Measurements from ENCODE around the gene ERBIN. TPM values are rescaled to one million over a fixed set of nuclear protein-coding genes. Genes with fewer than 3 reads are reported as not detected.

The ERBIN gene
- total and polyA plus RNA-seq, 7 donors: 31.9 to 101 (median 64.9) TPM

- Histone ChIP-seq H3K27me3 (no peaks in the 10 kb centered on the region), H3K36me3 (peaks cover 0 to 32% (median 0%) of the 10 kb centered on the region in 4 donors), H3K4me3 (no peak overlapping the region), H3K4me1 (peaks cover 0 to 7% (median 0%) of the 10 kb centered on the region in 4 donors), H3K27ac (no peak overlapping the region), H3K9me3 (no peaks in the 10 kb centered on the region)
- WGBS, 2 donors: 58 to 61% methylated on average over 2 of the region's 2 CpGs
- DNase-seq: no peak
- intact Hi-C loops (cut with DNase I): no loop called here
- TF ChIP-seq EP300 (IDR thresholded peaks at IDR 0.05) (no peak), POLR2AphosphoS5 (IDR thresholded peaks at IDR 0.05) (no peak), POLR2A (IDR thresholded peaks at IDR 0.05) (no peak)
- TF ChIP-seq, protein P1, sequence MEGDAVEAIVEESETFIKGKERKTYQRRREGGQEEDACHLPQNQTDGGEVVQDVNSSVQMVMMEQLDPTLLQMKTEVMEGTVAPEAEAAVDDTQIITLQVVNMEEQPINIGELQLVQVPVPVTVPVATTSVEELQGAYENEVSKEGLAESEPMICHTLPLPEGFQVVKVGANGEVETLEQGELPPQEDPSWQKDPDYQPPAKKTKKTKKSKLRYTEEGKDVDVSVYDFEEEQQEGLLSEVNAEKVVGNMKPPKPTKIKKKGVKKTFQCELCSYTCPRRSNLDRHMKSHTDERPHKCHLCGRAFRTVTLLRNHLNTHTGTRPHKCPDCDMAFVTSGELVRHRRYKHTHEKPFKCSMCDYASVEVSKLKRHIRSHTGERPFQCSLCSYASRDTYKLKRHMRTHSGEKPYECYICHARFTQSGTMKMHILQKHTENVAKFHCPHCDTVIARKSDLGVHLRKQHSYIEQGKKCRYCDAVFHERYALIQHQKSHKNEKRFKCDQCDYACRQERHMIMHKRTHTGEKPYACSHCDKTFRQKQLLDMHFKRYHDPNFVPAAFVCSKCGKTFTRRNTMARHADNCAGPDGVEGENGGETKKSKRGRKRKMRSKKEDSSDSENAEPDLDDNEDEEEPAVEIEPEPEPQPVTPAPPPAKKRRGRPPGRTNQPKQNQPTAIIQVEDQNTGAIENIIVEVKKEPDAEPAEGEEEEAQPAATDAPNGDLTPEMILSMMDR (IDR thresholded peaks at IDR 0.05): no peak
Observed at GRCh38 chr5:66066826-66067225, 140.5 kb downstream of the ERBIN start.

DNA sequence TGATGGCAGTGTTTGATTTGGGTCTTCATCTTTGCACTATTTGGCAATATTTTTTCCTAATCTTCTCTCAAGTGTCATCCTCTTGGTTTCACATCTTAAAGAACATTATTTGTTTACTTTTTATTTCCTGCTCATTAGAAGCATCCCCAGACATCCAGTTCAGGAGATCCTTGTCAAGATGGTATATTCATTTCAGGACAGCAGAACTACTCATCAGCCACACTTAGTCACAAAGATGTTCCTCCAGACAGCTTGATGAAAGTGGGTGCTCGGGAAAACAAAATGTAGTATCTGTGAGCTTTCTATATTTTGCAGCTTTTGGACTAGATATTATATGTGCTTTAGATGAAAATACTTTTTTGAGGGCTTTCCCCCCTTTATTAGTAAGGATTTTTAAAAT lies 145.7 kb downstream of the ERBIN start:
- TF ChIP-seq POLR2AphosphoS5 (IDR thresholded peaks at IDR 0.05) (no peak), EP300 (IDR thresholded peaks at IDR 0.05) (no peak), POLR2A (IDR thresholded peaks at IDR 0.05) (no peak)
- TF ChIP-seq, protein P1 (IDR thresholded peaks at IDR 0.05): no peak
- Histone ChIP-seq H3K27ac (no peak overlapping the region), H3K9me3 (no peaks in the 10 kb centered on the region), H3K36me3 (peaks cover 0 to 30% (median 0%) of the 10 kb centered on the region in 4 donors), H3K4me3 (no peak overlapping the region), H3K4me1 (peaks cover 0 to 1% (median 0%) of the 10 kb centered on the region in 4 donors), H3K27me3 (no peaks in the 10 kb centered on the region)
- intact Hi-C loops (cut with DNase I): no loop called here
- no peak for DNase-seq
- WGBS, 2 donors: 87 to 88% methylated on average over 1 of the region's 1 CpG

DNA sequence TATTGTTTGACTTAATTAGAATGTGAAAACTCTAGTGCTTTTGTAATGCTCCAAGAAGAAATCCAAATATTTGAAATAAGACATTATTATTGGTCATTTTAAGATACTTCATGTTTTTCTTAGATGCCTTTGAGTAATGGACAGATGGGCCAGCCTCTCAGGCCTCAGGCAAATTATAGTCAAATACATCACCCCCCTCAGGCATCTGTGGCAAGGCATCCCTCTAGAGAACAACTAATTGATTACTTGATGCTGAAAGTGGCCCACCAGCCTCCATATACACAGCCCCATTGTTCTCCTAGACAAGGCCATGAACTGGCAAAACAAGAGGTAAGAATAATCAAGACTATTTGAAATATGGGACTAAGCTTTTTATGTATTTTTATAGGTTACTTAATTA lies 148.5 kb downstream of the ERBIN start:
- Histone ChIP-seq H3K27ac (no peak overlapping the region), H3K9me3 (no peaks in the 10 kb centered on the region), H3K36me3 (peaks cover 0 to 50% (median 3%) of the 10 kb centered on the region in 4 donors), H3K4me1 (no peaks in the 10 kb centered on the region), H3K27me3 (no peaks in the 10 kb centered on the region), H3K4me3 (no peak overlapping the region)
- intact Hi-C loops (cut with DNase I): no loop called here
- DNase-seq: no peak
- TF ChIP-seq, protein P1 (IDR thresholded peaks at IDR 0.05): no peak
- TF ChIP-seq POLR2AphosphoS5 (IDR thresholded peaks at IDR 0.05): no peak
- TF ChIP-seq POLR2A (IDR thresholded peaks at IDR 0.05): no peak
- no peak for TF ChIP-seq EP300 (IDR thresholded peaks at IDR 0.05)

- H3K4me3 ChIP-seq: no peak overlapping the region
Observed at GRCh38 chr5:66080664-66081063, 154.3 kb downstream of the ERBIN start.

More at GRCh38 chr5:66080664-66081063, 154.3 kb downstream of the ERBIN start:
- WGBS, 2 donors: 95 to 98% methylated on average over 2 of the region's 2 CpGs
- Histone ChIP-seq H3K36me3 (peaks cover 0 to 42% (median 3%) of the 10 kb centered on the region in 4 donors), H3K9me3 (no peaks in the 10 kb centered on the region), H3K4me1 (no peaks in the 10 kb centered on the region), H3K27ac (no peak overlapping the region), H3K27me3 (no peaks in the 10 kb centered on the region)
- intact Hi-C loops (cut with DNase I): no loop called here
- DNase-seq: no peak
- TF ChIP-seq POLR2A (IDR thresholded peaks at IDR 0.05): no peak
- TF ChIP-seq EP300 (IDR thresholded peaks at IDR 0.05): no peak
- TF ChIP-seq POLR2AphosphoS5 (IDR thresholded peaks at IDR 0.05): no peak
- TF ChIP-seq, protein P1 (IDR thresholded peaks at IDR 0.05): no peak
